ENCODE data around the gene RAG1.

The RAG1 gene

GRCh38 chr11:36623494-36623893 lies 55.7 kb downstream of the RAG1 start:
- no peaks in the 10 kb centered on the region for H3K79me2 ChIP-seq (ENCODE audit: insufficient read depth, low read depth)
- no peaks in the 10 kb centered on the region for H4K20me1 ChIP-seq (ENCODE audit: insufficient read depth)
- H3K36me3 ChIP-seq (ENCODE audit: insufficient read depth), result no peaks in the 10 kb centered on the region
- H3K4me1 ChIP-seq (ENCODE audit: low read depth, poor library complexity, severe bottlenecking), result peaks cover 6% of the 10 kb centered on the region
- no peaks in the 10 kb centered on the region for H3K27me3 ChIP-seq (ENCODE audit: insufficient read depth, low read depth)
- no peak overlapping the region for H3K9ac ChIP-seq
- no peak overlapping the region for H2AFZ ChIP-seq (ENCODE audit: low read depth)
- H3K27ac ChIP-seq, result no peak overlapping the region
- TF ChIP-seq CTCF (conservative IDR thresholded peaks at IDR 0.05; ENCODE audit: low read depth, low read length), result no peak
- H3K4me2 ChIP-seq, result no peak overlapping the region
- no peak overlapping the region for H3K4me3 ChIP-seq (IDR thresholded peaks at IDR 0.05; ENCODE audit: insufficient read depth, low read depth, low read length)

- no peak for TF ChIP-seq CTCF (conservative IDR thresholded peaks at IDR 0.05; ENCODE audit: low read depth, low read length)
- Histone ChIP-seq H3K27me3 (ENCODE audit: insufficient read depth, low read depth) (no peaks in the 10 kb centered on the region), H3K36me3 (ENCODE audit: insufficient read depth) (no peaks in the 10 kb centered on the region), H3K4me2 (no peak overlapping the region), H2AFZ (ENCODE audit: low read depth) (no peak overlapping the region), H3K27ac (no peak overlapping the region), H4K20me1 (ENCODE audit: insufficient read depth) (no peaks in the 10 kb centered on the region), H3K4me3 (IDR thresholded peaks at IDR 0.05; ENCODE audit: insufficient read depth, low read depth, low read length) (no peak overlapping the region), H3K79me2 (ENCODE audit: insufficient read depth, low read depth) (no peaks in the 10 kb centered on the region), H3K4me1 (ENCODE audit: low read depth, poor library complexity, severe bottlenecking) (no peaks in the 10 kb centered on the region), H3K9ac (no peak overlapping the region)
Measured at GRCh38 chr11:36627006-36627405, 59.2 kb downstream of the RAG1 start.

- TF ChIP-seq CTCF (conservative IDR thresholded peaks at IDR 0.05; ENCODE audit: low read depth, low read length), result no peak
- Histone ChIP-seq H3K36me3 (ENCODE audit: insufficient read depth) (no peaks in the 10 kb centered on the region), H3K4me2 (no peak overlapping the region), H3K4me3 (IDR thresholded peaks at IDR 0.05; ENCODE audit: insufficient read depth, low read depth, low read length) (no peak overlapping the region), H3K9ac (no peak overlapping the region), H4K20me1 (ENCODE audit: insufficient read depth) (no peaks in the 10 kb centered on the region), H2AFZ (ENCODE audit: low read depth) (no peak overlapping the region), H3K27ac (no peak overlapping the region), H3K27me3 (ENCODE audit: insufficient read depth, low read depth) (no peaks in the 10 kb centered on the region), H3K4me1 (ENCODE audit: low read depth, poor library complexity, severe bottlenecking) (no peaks in the 10 kb centered on the region), H3K79me2 (ENCODE audit: insufficient read depth, low read depth) (no peaks in the 10 kb centered on the region)
Measured at GRCh38 chr11:36627471-36627870, 59.7 kb downstream of the RAG1 start.

- H3K4me1 ChIP-seq (ENCODE audit: low read depth, poor library complexity, severe bottlenecking), result no peaks in the 10 kb centered on the region
- H2AFZ ChIP-seq (ENCODE audit: low read depth), result no peak overlapping the region
- H3K27ac ChIP-seq, result no peak overlapping the region
- no peak overlapping the region for H3K9ac ChIP-seq
- H3K27me3 ChIP-seq (ENCODE audit: insufficient read depth, low read depth), result no peaks in the 10 kb centered on the region
- no peaks in the 10 kb centered on the region for H3K79me2 ChIP-seq (ENCODE audit: insufficient read depth, low read depth)
- no peaks in the 10 kb centered on the region for H4K20me1 ChIP-seq (ENCODE audit: insufficient read depth)
- TF ChIP-seq CTCF (conservative IDR thresholded peaks at IDR 0.05; ENCODE audit: low read depth, low read length), result no peak
- H3K4me2 ChIP-seq, result no peak overlapping the region
- no peak overlapping the region for H3K4me3 ChIP-seq (IDR thresholded peaks at IDR 0.05; ENCODE audit: insufficient read depth, low read depth, low read length)
- H3K36me3 ChIP-seq (ENCODE audit: insufficient read depth), result no peaks in the 10 kb centered on the region
Measured at GRCh38 chr11:36628141-36628540, 60.3 kb downstream of the RAG1 start.
